GM23338 (cell line): ENCODE data around the gene RAD54L2. TPM values are rescaled to one million over a fixed set of nuclear protein-coding genes. Genes with fewer than 3 reads are reported as not detected.

Experiments used
- ATAC-seq: fragments of 200-7000 bp; cut with Tn5 transposase; 3 replicates; pipeline ENCODE4 v1.9.1; 2020
- DNase-seq: peaks from one replicate; pipeline ENCODE4 v3.0.0-alpha.2; 2015; ENCODE audit warnings: low spot score
- H2AFZ ChIP-seq: fragments of 200-600 bp; sonication (generic); 2 replicates; pipeline ENCODE4 v1.8.0; 2016; ENCODE audit warnings: antibody characterized with exemption, mild to moderate bottlenecking, moderate library complexity
- H3F3A ChIP-seq: fragments of 200-600 bp; sonication (generic); replicated peaks from 2 replicates; pipeline ENCODE4 v1.8.0; 2017; ENCODE audit warnings: antibody characterized with exemption, mixed run types, low read depth
- H3K27ac ChIP-seq: fragments of 200-600 bp; sonication (generic); 2 replicates; pipeline ENCODE4 v1.6.1; 2016; ENCODE audit warnings: low read depth
- H3K27me3 ChIP-seq: fragments of 200-600 bp; sonication (generic); 2 replicates; pipeline ENCODE4 v1.8.0; 2016; ENCODE audit warnings: mild to moderate bottlenecking, mixed run types, moderate library complexity; ENCODE audit not compliant: insufficient read depth
- H3K36me3 ChIP-seq: fragments of 200-600 bp; sonication (generic); 2 replicates; pipeline ENCODE4 v1.8.0; 2016; ENCODE audit warnings: mild to moderate bottlenecking; ENCODE audit not compliant: insufficient read depth
- H3K4me1 ChIP-seq: fragments of 200-600 bp; sonication (generic); 2 replicates; pipeline ENCODE4 v1.8.0; 2016; ENCODE audit warnings: mild to moderate bottlenecking, moderate library complexity; ENCODE audit not compliant: insufficient read depth
- H3K4me2 ChIP-seq: fragments of 200-600 bp; sonication (generic); 2 replicates; pipeline ENCODE4 v1.7.1; 2017; ENCODE audit warnings: mixed run types
- H3K4me3 ChIP-seq: fragments of 200-600 bp; sonication (generic); 2 replicates; pipeline ENCODE4 v1.6.1; 2016; ENCODE audit warnings: mixed run types
- H3K79me2 ChIP-seq: fragments of 200-600 bp; sonication (generic); replicated peaks from 2 replicates; pipeline ENCODE4 v1.8.0; 2017; ENCODE audit warnings: mild to moderate bottlenecking; ENCODE audit not compliant: insufficient read depth
- H3K9me2 ChIP-seq: fragments of 200-600 bp; sonication (generic); 2 replicates; pipeline ENCODE4 v1.8.0; 2017; ENCODE audit not compliant: insufficient read depth
- H4K20me1 ChIP-seq: fragments of 200-600 bp; sonication (generic); replicated peaks from 2 replicates; pipeline ENCODE4 v1.8.0; 2017; ENCODE audit warnings: mild to moderate bottlenecking; ENCODE audit not compliant: insufficient read depth
- H3K27ac Mint-ChIP-seq: 2 replicates; pipeline ENCODE4 v1.8.0; 2020; ENCODE audit warnings: inconsistent platforms, mild to moderate bottlenecking, moderate library complexity, mixed read lengths
- H3K27me3 Mint-ChIP-seq: 3 replicates; pipeline ENCODE4 v1.8.0; 2022; ENCODE audit warnings: low read depth, mild to moderate bottlenecking, moderate library complexity, mixed read lengths, inconsistent platforms; ENCODE audit not compliant: insufficient read depth, poor library complexity
- H3K36me3 Mint-ChIP-seq: 3 replicates; pipeline ENCODE4 v1.8.0; 2021; ENCODE audit warnings: low read depth, mild to moderate bottlenecking, inconsistent platforms, moderate library complexity, mixed read lengths
- H3K4me1 Mint-ChIP-seq: 3 replicates; pipeline ENCODE4 v1.8.0; 2020; ENCODE audit warnings: mild to moderate bottlenecking, inconsistent platforms, mixed read lengths
- H3K4me3 Mint-ChIP-seq: 3 replicates; pipeline ENCODE4 v1.8.0; 2021; ENCODE audit warnings: moderate library complexity, mild to moderate bottlenecking, inconsistent platforms, mixed read lengths
- H3K9me3 Mint-ChIP-seq: 3 replicates; pipeline ENCODE4 v1.8.0; 2020; ENCODE audit warnings: moderate library complexity, mild to moderate bottlenecking, inconsistent platforms, mixed read lengths
- CREB1 ChIP-seq: fragments of 250-450 bp; sonication (Bioruptor Pico); IDR thresholded peaks from 2 replicates; pipeline ENCODE4 v1.5.0; 2020; ENCODE audit warnings: low read depth, mild to moderate bottlenecking, moderate library complexity
- CTCF ChIP-seq, 2 experiments: fragments of 200-600 bp in 1 of 2; sonication (generic) in 1 of 2; conservative IDR thresholded peaks; 2 replicates each; pipeline versions ENCODE4 v1.5.1 to v1.6.1; 2016 to 2017; ENCODE audit warnings: antibody characterized with exemption in 2 of 2, low read depth in 2 of 2, mild to moderate bottlenecking in 2 of 2, moderate library complexity in 1 of 2
- ETS1 ChIP-seq: IDR thresholded peaks from 2 replicates; pipeline ENCODE4 v1.6.1; 2016; ENCODE audit warnings: antibody characterized with exemption
- EZH2 ChIP-seq: fragments of 200-600 bp; sonication (generic); IDR thresholded peaks from one replicate; pipeline ENCODE4 v1.8.0; 2017; ENCODE audit warnings: antibody characterized with exemption, mild to moderate bottlenecking, low read depth; ENCODE audit not compliant: unreplicated experiment
- EZH2phosphoT487 ChIP-seq: fragments of 200-600 bp; sonication (generic); IDR thresholded peaks from one replicate; pipeline ENCODE4 v1.8.1; 2018; ENCODE audit warnings: antibody characterized with exemption; ENCODE audit not compliant: unreplicated experiment
- JUNB ChIP-seq: IDR thresholded peaks from one replicate; pipeline ENCODE4 v1.6.1; 2016; ENCODE audit warnings: antibody characterized with exemption; ENCODE audit not compliant: unreplicated experiment
- NANOG ChIP-seq: IDR thresholded peaks from 2 replicates; pipeline ENCODE4 v1.6.1; 2016; ENCODE audit warnings: antibody characterized with exemption, borderline replicate concordance
- POLR2AphosphoS5 ChIP-seq: IDR thresholded peaks from 2 replicates; pipeline ENCODE4 v1.6.1; 2016; ENCODE audit warnings: antibody characterized with exemption, low read depth
- REST ChIP-seq: IDR thresholded peaks from one replicate; pipeline ENCODE4 v1.6.1; 2018; ENCODE audit warnings: antibody characterized with exemption; ENCODE audit not compliant: unreplicated experiment
- STAT1 ChIP-seq: IDR thresholded peaks from one replicate; pipeline ENCODE4 v1.6.1; 2016; ENCODE audit warnings: antibody characterized with exemption; ENCODE audit not compliant: unreplicated experiment
- ZNF114 ChIP-seq: fragments of 250-450 bp; sonication (Bioruptor Pico); IDR thresholded peaks from 2 replicates; pipeline ENCODE4 v1.5.0; 2020; ENCODE audit warnings: mild to moderate bottlenecking, moderate library complexity
- ZNF331 ChIP-seq: fragments of 250-450 bp; sonication (Bioruptor Pico); IDR thresholded peaks from 2 replicates; pipeline ENCODE4 v1.5.0; 2020; ENCODE audit warnings: low read depth, mild to moderate bottlenecking, moderate library complexity
- ZNF462 ChIP-seq: fragments of 250-450 bp; sonication (Bioruptor Pico); IDR thresholded peaks from 2 replicates; pipeline ENCODE4 v1.5.0; 2020; ENCODE audit warnings: mild to moderate bottlenecking, moderate library complexity
- polyA plus RNA-seq: library from polyadenylated mRNA; unstranded; fragments of >200 nt; fragmentation: Nextera tagmentation; extraction: Ambion mirVana; gene quantifications from 2 replicates; pipeline ENCODE4 v1.2.1, GENCODE V29; 2016
- total RNA-seq: library from RNA; depleted of rRNA; stranded (reverse); fragments of >200 nt; shearing (Covaris generic); gene quantifications from 2 replicates; pipeline ENCODE4 v1.2.3, GENCODE V29; 2014

Gene RAD54L2
- total and polyA plus RNA-seq, 2 experiments from 2014 or later: 9.4 to 29.2 TPM

GRCh38 chr3:51535146-51536019 lies 3.1 kb upstream of the RAD54L2 start:
- Mint-ChIP-seq H3K4me3 (no peak overlapping the region), H3K9me3 (no peaks in the 10 kb centered on the region), H3K27me3 (peaks cover 10% of the 10 kb centered on the region), H3K27ac (no peak overlapping the region), H3K36me3 (no peaks in the 10 kb centered on the region), H3K4me1 (peaks cover 11% of the 10 kb centered on the region)
- peaks cover 9% of the 10 kb centered on the region; the same call in 1 of the 2 replicates for H3F3A ChIP-seq
- H3K79me2 ChIP-seq: peaks cover 17% of the 10 kb centered on the region
- H3K9me2 ChIP-seq: no peaks in the 10 kb centered on the region
- no peak overlapping the region for H3K4me2 ChIP-seq
- TF ChIP-seq ZNF331 (no peak), CTCF (conservative IDR thresholded peaks at IDR 0.05; ENCODE audit: low read depth in 2 of 2) (no peak), EZH2phosphoT487 (no peak), NANOG (no peak), EZH2 (no peak), REST (no peak), ETS1 (no peak), CREB1 (CRISPR knock-in tag) (no peak), ZNF462 (CRISPR knock-in tag) (no peak), ZNF114 (CRISPR knock-in tag) (no peak), STAT1 (no peak), POLR2AphosphoS5 (no peak), JUNB (no peak)
- peaks cover 4% of the 10 kb centered on the region; the same call in 1 of the 2 replicates for H4K20me1 ChIP-seq
- peaks cover 10% of the 10 kb centered on the region for H3K4me1 ChIP-seq
- DNase-seq (no peak), ATAC-seq (no peak)
- no peaks in the 10 kb centered on the region for H3K36me3 ChIP-seq
- H3K27ac ChIP-seq: no peak overlapping the region
- H2AFZ ChIP-seq: no peak overlapping the region
- no peak overlapping the region for H3K4me3 ChIP-seq
- H3K27me3 ChIP-seq: no peaks in the 10 kb centered on the region
